K562 (cell line): Measurements from ENCODE around the gene WFIKKN1. TPM values are rescaled to one million over a fixed set of nuclear protein-coding genes. Genes with fewer than 3 reads are reported as not detected.

Source experiments
- CTBP1 ChIP-seq: fragments of 450-650 bp; IDR thresholded peaks from 2 replicates; pipeline ENCODE4 v1.6.1; 2016; ENCODE audit warnings: borderline replicate concordance
- E2F3 ChIP-seq: fragments of 250-450 bp; sonication (Bioruptor Pico); IDR thresholded peaks from 2 replicates; pipeline ENCODE4 v1.4.0; 2020; ENCODE audit warnings: mild to moderate bottlenecking
- FOXA3 ChIP-seq, 2 experiments: fragments of 450-650 bp in 1 of 2; sonication (generic) in 1 of 2; formaldehyde crosslinking; IDR thresholded peaks in 1 of 2; conservative IDR thresholded peaks in 1 of 2; 2 replicates each; pipeline versions ENCODE4 v1.4.0 to v1.8.0; 2020 to 2022; ENCODE audit warnings: mild to moderate bottlenecking in 2 of 2, missing genetic modification reagents in 1 of 2
- FOXM1 ChIP-seq, 2 experiments: fragments of 450-650 bp in 1 of 2; sonication (generic) in 1 of 2; formaldehyde crosslinking in 1 of 2; IDR thresholded peaks; 2 replicates each; pipeline versions ENCODE4 v1.6.1 to v1.9.0; 2017 to 2022; ENCODE audit warnings: low read depth in 2 of 2, mild to moderate bottlenecking in 2 of 2, missing genetic modification reagents in 1 of 2, moderate library complexity in 1 of 2
- FOXP1 ChIP-seq: sonication (generic); formaldehyde crosslinking; IDR thresholded peaks from 2 replicates; pipeline ENCODE4 v1.8.0; 2022; ENCODE audit warnings: mild to moderate bottlenecking, missing genetic modification reagents
- GTF2E2 ChIP-seq: fragments of 200-800 bp; sonication (Bioruptor generic); IDR thresholded peaks from 2 replicates; pipeline ENCODE4 v1.6.1; 2016; ENCODE audit warnings: missing genetic modification characterization, missing compliant biosample characterization
- MYNN ChIP-seq, 2 experiments: sonication (generic); formaldehyde crosslinking in 1 of 2; IDR thresholded peaks; 2 replicates each; pipeline versions ENCODE4 v1.5.0 to v1.6.1; 2016 to 2020; ENCODE audit warnings: antibody characterized with exemption in 1 of 2, missing genetic modification reagents in 1 of 2
- NCOA1 ChIP-seq: fragments of 450-650 bp; IDR thresholded peaks from 2 replicates; pipeline ENCODE4 v1.6.1; 2016; ENCODE audit warnings: low read depth
- NFXL1 ChIP-seq: fragments of 450-650 bp; formaldehyde crosslinking; IDR thresholded peaks from 2 replicates; pipeline ENCODE4 v1.4.0; 2021; ENCODE audit warnings: mild to moderate bottlenecking
- POLR2A ChIP-seq: fragments of 450-650 bp; conservative IDR thresholded peaks from 2 replicates; pipeline ENCODE4 v1.6.1; 2016
- SIN3A ChIP-seq, 2 experiments: fragments of 150-350 bp in 1 of 2; IDR thresholded peaks; 2 replicates each; pipeline ENCODE4 v1.6.1; 2011 to 2016; ENCODE audit warnings: borderline replicate concordance in 2 of 2, low read depth in 2 of 2, low read length in 2 of 2, mild to moderate bottlenecking in 2 of 2, moderate library complexity in 2 of 2; ENCODE audit not compliant: control insufficient read depth in 1 of 2
- SMC3 ChIP-seq: conservative IDR thresholded peaks from 2 replicates; pipeline ENCODE4 v1.6.1; 2011; ENCODE audit warnings: low read depth, low read length, improper control_type of control experiment; ENCODE audit not compliant: insufficient read depth
- TCF3 ChIP-seq: sonication (generic); formaldehyde crosslinking; IDR thresholded peaks from 2 replicates; pipeline ENCODE4 v1.4.0; 2020; ENCODE audit warnings: mild to moderate bottlenecking, missing genetic modification reagents
- TEAD2 ChIP-seq: fragments of 450-650 bp; IDR thresholded peaks from 2 replicates; pipeline ENCODE4 v1.6.1; 2016; ENCODE audit warnings: missing genetic modification characterization, control low read depth, missing compliant biosample characterization
- TFAP4 ChIP-seq: sonication (generic); formaldehyde crosslinking; IDR thresholded peaks from 2 replicates; pipeline ENCODE4 v1.8.0; 2022; ENCODE audit warnings: missing genetic modification reagents, mild to moderate bottlenecking, moderate library complexity, borderline replicate concordance
- ZNF239 ChIP-seq: fragments of 250-450 bp; sonication (Bioruptor Pico); IDR thresholded peaks from 2 replicates; pipeline ENCODE4 v1.4.0; 2020; ENCODE audit warnings: mild to moderate bottlenecking
- ZNF431 ChIP-seq: sonication (generic); formaldehyde crosslinking; IDR thresholded peaks from 2 replicates; pipeline ENCODE4 v1.8.0; 2022; ENCODE audit warnings: mild to moderate bottlenecking, missing genetic modification reagents
- ZNF655 ChIP-seq: fragments of 250-450 bp; sonication (Bioruptor Pico); IDR thresholded peaks from 2 replicates; pipeline ENCODE4 v1.5.0; 2021
- ZNF76 ChIP-seq: fragments of 250-450 bp; sonication (Bioruptor Pico); IDR thresholded peaks from 2 replicates; pipeline ENCODE4 v1.4.0; 2020; ENCODE audit warnings: mild to moderate bottlenecking, moderate library complexity, borderline replicate concordance
- ZNF79 ChIP-seq: fragments of 250-450 bp; sonication (Bioruptor Pico); IDR thresholded peaks from 2 replicates; pipeline ENCODE4 v1.4.0; 2020; ENCODE audit warnings: low read depth, mild to moderate bottlenecking, moderate library complexity
- polyA plus RNA-seq, 8 experiments: library from polyadenylated mRNA; depleted of rRNA in 4 of 8; stranded (reverse) in 5 of 8; unstranded in 3 of 8; fragments of >200 nt; fragmentation: Nextera tagmentation in 2 of 8; fragmentation: Illumina TruSeq in 1 of 8; extraction: Ambion mirVana in 2 of 8; extraction: Trizol in 1 of 8; gene quantifications; 2 replicates each; pipeline versions ENCODE4 v1.2.1 to v1.2.3, GENCODE V29; 2011 to 2014; ENCODE audit warnings: inconsistent platforms in 1 of 8, missing spikeins in 1 of 8
- total RNA-seq, 7 experiments: library from RNA; depleted of rRNA in 6 of 7; stranded (reverse); fragments of >200 nt in 6 of 7; fragmentation: Illumina TruSeq in 2 of 7; extraction: Trizol in 2 of 7; gene quantifications; 2 replicates each; pipeline versions ENCODE4 v1.2.1 to v1.2.3, GENCODE V29; 2011 to 2021; ENCODE audit warnings: low replicate concordance in 1 of 7
- TF ChIP-seq, protein P1 (sequence below): sonication (generic); formaldehyde crosslinking; IDR thresholded peaks from 2 replicates; pipeline ENCODE4 v1.9.0; 2022; ENCODE audit warnings: mild to moderate bottlenecking, missing genetic modification reagents

Gene WFIKKN1
- total and polyA plus RNA-seq, 9 of the 15 experiments (the other 6 are each of a cell fraction or from before 2014, with no cell fraction given): 0.14 to 1.1 (median 0.50) TPM; not detected in 4

GRCh38 chr16:680967-681745 lies 50.4 kb downstream of the WFIKKN1 start (continued):
- TF ChIP-seq ZNF239 (CRISPR knock-in tag) (no peak), SMC3 (no peak), MYNN (IDR thresholded peaks at IDR 0.05) (peak; percentile 12; the same call in 1 of the 2 replicates), MYNN (CRISPR knock-in tag; IDR thresholded peaks at IDR 0.05) (no peak), TFAP4 (CRISPR knock-in tag) (peak; percentile 17; the same call in 1 of the 2 replicates), FOXM1 (IDR thresholded peaks at IDR 0.05; ENCODE audit: low read depth) (no peak), FOXM1 (CRISPR knock-in tag; IDR thresholded peaks at IDR 0.05; ENCODE audit: low read depth) (0 out of 2 replicates have a peak, but pooled peaks have one; percentile 44), CTBP1 (0 out of 2 replicates have a peak, but pooled peaks have one; percentile 46), FOXA3 (CRISPR knock-in tag; conservative IDR thresholded peaks at IDR 0.05 in 1 of 2, IDR thresholded peaks at IDR 0.05 in 1 of 2) (no peak), NCOA1 (no peak), ZNF655 (CRISPR knock-in tag) (no peak), ZNF79 (CRISPR knock-in tag) (no peak), POLR2A (peak; percentile 29), TCF3 (CRISPR knock-in tag) (peak; percentile 34; the same call in 1 of the 2 replicates), FOXP1 (no peak), E2F3 (CRISPR knock-in tag) (no peak), GTF2E2 (tag) (no peak), SIN3A (IDR thresholded peaks at IDR 0.05; ENCODE audit: borderline replicate concordance in 2 of 2, control insufficient read depth in 1 of 2, low read depth in 2 of 2, low read length in 2 of 2) (0 out of 4 replicates have a peak, but pooled peaks of 1 of the 2 experiments have one; percentile 35), TEAD2 (tag) (no peak), ZNF431 (CRISPR knock-in tag) (0 out of 2 replicates have a peak, but pooled peaks have one; percentile 33), ZNF76 (CRISPR knock-in tag) (no peak), NFXL1 (no peak)
- TF ChIP-seq, protein P1, sequence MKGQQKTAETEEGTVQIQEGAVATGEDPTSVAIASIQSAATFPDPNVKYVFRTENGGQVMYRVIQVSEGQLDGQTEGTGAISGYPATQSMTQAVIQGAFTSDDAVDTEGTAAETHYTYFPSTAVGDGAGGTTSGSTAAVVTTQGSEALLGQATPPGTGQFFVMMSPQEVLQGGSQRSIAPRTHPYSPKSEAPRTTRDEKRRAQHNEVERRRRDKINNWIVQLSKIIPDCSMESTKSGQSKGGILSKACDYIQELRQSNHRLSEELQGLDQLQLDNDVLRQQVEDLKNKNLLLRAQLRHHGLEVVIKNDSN (CRISPR knock-in tag): no peak
